Colon (tissue), 2 donors: Measurements from ENCODE around the gene CDK15.
"Not testable (repeated sequence)": the region's sequence is repeated elsewhere in the genome, so short reads cannot be mapped to it uniquely, and the experiment has no call there.

Experiments used
- FAIRE-seq: peaks from 2 replicates; lab custom pipeline; 2012; peaks lifted over from hg19 to GRCh38; lab: Jason Lieb, UNC
- donor health status: control.
- donor health status: control.

CDK15 gene

DNA sequence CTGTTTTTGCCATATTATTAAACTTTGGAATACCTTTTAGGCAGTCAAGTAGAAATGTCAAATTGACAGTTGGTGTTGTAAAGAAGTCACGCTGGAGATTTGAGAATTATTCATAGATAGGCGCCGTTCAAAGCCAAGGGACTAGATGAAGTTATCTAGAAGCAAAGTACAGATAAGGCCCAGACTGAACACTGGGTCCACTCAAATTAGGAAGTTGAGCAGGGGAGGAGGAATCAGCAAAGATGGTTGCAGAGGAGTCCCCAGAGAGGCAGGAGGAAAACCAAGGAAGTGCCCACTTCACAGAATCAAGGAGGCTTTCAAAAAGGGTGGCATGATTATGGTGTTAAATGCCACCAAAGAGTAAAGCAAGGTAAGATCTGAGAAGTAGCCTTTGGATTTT is 16.0 kb upstream of the CDK15 start:
- no peak for FAIRE-seq

DNA sequence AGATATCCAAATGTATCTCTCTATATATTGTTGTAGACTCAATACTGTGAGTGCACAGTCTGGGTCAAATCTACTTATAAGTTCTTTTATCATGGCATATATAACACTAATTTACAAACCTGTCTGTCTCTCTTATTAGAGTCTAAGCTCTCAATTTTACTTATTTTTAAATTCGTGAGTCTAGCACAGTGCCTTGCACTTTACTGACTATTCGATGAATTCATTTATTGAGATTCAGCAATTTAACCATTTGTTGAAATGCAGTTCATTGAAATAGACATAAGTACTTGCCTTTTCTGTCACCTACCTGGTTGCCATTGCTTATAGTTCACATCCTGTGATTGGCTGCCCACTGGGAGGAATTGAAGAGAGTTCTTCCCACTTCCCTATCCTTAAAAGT is 15.3 kb upstream of the CDK15 start:
- no peak for FAIRE-seq

DNA sequence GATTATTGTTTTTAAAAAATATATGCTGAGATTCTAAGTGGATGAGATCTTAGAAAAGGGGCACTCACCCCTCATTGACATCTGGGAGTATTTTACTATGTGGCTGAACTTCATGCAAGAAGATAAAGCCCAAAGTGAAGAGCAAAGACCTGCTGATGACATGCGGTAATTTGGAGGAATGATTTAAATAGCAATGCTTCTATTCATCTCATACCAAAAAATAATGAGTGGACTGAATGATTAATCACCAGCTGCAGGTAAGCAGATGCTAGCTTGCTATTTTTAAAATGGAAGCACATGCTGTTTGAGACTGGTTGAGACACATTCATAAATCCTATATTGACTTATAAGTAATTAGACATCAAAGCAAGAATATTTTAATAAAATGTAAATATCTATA is 12.7 kb upstream of the CDK15 start:
- FAIRE-seq, result no peak

DNA sequence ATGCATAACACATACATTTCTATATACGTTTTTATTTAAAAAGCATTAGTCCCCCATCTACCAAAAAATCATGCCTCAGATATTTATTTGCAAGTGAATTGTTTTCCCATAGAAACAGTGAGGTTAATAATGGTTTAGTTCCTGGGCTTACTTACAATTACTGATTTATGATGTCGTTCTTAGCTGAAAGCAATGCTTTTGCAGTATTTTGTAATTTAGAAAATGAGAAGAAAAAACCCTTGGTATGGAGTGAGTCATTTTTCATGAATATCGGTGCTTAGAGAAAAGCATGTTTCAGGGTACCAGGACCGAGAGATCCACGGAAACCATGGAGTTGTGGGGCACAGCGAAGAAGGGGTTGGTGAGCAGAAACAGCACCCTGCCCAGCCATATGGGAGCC is 12.0 kb upstream of the CDK15 start:
- no peak for FAIRE-seq

DNA sequence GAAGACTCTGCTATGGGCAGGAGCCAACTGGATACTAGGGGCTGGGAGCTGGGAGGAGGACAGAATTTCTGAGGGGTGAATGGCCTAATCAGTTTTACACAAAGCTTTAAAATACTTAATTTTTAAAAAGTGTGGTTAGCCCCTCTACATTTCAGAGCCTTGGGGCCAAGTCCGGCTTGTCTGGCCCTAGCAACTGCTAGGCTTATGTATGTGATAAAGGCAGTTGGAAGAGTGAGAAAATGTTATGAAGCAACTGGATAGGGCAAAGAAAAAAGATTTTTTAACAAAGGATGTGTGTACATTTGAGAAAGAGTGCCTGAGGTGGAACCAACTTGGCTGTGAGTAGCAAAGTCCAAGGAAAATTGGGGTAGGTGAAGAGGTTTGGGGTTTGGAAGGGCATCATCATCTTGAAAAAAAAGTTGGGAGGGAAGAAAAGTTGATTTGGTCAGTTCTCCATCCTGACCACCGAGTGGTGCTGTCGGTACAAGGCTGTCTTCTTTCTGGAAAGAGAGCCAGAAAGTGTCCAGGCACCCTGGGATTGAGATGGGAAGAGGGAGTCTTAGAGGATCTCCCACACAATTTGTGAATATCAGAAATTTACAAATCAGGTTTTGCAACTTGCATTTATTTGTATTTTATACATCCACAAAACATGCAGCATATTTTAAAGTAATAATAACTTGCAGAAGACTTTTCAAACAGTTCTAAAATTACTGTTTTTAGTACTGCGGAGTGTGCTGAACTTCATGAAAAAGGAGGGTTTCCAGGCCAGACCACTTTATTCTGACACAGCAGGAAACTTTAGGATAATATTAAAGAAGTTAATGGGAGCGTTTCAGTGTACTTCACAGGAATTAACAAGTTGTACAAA is 10.5 kb upstream of the CDK15 start:
- no peak for FAIRE-seq

GRCh38 chr2:201796478-201796865 is 9.9 kb upstream of the CDK15 start:
- no peak for FAIRE-seq

GRCh38 chr2:201797175-201797840 is 9.0 kb upstream of the CDK15 start:
- no peak for FAIRE-seq

DNA sequence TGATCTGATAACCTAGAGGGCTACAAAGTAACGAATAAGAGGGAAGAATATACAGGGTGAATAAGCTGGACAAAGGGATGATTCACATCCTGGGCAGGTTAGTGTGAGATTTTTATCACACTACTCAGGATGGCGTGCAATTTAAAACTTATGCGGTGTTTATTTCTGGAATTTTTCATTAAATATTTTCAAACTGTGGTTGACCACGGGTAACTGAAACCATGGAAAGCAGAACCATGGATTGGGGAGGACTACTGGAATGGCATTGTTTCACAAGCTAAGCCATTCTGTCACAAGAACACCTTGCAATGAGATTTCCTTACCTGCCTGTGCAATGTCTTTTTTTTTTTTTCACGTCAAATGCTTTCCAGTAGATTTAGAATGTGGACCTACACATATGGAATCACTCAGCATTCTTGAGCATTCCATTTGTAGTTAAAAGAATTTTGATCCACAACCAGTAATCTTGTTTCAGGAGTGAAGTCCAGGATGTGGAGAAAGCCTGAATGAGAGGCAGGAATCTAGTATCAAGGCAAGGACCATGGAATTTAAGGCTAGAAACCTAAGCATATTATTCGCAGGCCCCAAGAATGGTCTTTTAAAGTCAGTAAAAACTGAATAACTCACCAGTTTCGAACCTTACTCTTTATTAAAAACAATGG is 8.0 kb upstream of the CDK15 start:
- no peak for FAIRE-seq

DNA sequence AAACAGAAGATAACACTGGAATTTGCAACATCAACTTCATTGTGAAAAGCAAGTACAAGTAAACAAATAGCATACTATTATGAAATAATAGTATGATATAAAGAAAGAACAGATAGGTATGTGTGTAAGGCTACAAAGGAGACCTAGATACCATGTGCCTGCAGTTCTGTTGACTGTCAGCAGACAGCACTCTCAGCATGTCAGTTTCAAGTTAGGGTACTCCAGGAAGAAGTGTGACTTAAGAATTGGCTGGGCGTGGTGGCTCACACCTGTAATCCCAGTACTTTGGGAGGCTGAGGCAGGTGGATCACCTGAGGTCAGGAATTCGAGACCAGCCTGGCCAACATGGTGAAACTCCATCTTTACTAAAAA is 7.4 kb upstream of the CDK15 start:
- FAIRE-seq, result not testable (repeated sequence)

DNA sequence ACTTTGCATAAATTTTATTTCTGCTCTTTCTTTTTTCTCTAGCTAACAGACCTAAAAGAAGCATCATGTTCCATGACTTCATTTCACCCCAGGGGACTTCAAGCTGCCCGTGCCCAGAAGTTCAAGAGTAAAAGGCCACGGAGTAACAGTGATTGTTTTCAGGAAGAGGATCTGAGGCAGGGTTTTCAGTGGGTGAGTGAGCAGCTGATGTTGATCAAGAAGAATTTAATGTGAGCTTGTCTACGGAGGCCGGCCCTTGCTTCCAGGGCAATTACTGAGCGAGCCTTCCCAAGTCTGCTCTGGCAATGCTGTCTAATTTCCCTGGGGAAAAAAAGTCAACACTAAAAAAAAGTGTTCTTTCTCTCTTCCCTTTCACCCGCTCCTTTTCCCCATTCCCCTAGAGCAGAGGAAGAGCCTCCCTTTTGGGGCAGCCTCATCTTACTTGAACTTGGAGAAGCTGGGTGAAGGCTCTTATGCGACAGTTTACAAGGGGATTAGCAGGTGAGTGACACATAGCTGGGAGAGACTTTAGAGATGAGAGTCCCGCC is 1.2 kb downstream of the CDK15 start:
- no peak for FAIRE-seq

DNA sequence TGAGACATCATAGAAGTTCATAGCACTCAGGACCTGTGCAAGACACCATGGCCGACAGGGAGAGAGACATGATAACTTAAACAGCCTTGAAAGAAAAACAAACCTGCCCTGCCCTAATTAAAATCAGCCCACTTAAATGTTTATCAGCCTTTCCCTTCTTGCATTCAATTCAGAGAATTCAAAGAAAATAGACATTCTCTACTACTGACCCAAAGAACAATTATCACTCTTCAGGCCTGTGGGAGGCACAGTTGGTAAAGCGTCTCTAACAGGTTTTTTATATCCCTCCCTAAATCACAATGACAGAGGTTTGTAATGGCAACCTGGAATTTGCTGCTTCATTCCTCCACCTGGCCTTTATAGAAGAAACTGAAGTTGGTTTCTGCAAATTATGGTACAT is 1.7 kb downstream of the CDK15 start:
- FAIRE-seq, result no peak

DNA sequence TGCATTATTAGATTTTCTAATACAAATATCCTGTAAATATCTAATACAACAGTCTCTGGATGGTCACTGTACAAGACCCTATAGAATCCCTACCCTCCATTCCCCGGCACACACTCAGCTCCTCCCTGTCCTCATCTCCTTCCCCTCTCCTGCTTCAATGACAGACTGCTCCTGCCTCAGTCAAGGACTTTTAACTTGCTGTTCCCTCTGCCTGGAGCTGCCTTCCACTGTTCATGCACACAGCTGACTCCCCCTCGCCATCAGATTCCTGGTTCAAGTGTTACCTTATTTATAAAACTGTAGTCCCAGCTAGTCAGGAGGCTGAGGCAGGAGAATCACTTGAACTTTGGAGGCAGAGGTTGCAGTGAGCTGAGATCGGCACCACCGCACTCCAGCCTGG is 3.3 kb downstream of the CDK15 start:
- FAIRE-seq, result no peak

DNA sequence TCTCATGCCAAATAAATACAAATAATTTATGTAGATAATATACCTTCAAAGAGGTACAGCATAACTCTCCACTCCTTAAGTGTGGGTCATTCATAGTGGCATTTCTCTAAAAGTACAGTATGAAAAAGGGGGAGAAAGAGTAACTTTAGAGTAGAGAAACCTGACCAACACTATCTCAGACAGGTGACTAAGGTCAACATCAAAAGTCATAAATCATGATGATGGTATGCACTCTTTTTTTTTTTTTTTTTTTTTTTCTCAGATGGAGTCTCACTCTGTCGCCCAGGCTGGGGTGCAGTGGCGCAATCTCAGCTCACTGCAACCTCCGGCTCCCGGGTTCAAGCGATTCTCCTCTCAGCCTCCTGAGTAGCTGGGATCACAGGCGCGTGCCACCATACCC is 4.3 kb downstream of the CDK15 start:
- FAIRE-seq, result not testable (repeated sequence)

GRCh38 chr2:201813996-201814760 is 7.8 kb downstream of the CDK15 start:
- no peak for FAIRE-seq

DNA sequence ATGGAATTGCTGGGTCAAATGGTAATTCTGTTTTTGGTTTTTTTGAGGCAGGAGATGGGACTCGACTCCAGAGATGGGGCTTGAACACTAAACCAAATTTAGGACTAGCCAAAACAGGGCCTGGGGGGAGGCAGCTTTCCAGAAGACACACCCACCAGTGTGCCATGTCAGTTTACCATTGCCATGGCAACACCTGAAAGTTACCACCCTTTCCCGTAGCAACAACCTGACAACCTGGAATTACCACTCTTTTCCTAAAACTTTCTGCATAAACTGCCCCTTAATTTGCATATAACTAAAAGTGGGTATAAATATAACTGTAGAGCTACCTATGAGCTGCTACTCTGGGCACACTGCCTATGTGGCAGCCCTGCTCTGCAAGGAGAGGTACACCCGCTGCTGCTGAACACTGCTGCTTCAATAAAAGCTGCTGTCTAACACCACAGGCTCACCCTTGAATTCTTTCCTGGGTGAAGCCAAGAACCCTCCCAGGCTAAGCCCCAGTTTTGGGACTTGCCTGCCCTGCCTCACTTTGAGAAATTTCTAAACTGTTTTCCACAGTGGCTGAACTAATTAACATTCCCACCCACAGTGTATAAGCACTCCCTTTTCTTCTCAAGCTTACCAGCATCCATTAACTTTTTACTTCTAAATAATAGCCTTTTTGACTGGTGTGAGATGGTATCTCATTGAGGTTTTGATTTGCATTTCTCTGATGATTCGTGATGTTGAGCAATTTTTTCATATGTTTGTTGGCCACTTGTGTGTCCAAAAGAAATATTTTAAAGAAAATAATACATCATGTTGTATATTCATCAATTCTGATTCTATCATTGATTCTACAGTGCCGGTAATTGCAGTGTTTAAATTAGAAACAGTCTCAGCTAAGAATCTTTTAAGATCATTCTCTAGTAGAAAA is 10.6 kb downstream of the CDK15 start:
- FAIRE-seq, result no peak

GRCh38 chr2:201820383-201821007 is 14.2 kb downstream of the CDK15 start:
- no peak for FAIRE-seq

GRCh38 chr2:201821080-201821479 is 14.7 kb downstream of the CDK15 start:
- FAIRE-seq, result no peak

DNA sequence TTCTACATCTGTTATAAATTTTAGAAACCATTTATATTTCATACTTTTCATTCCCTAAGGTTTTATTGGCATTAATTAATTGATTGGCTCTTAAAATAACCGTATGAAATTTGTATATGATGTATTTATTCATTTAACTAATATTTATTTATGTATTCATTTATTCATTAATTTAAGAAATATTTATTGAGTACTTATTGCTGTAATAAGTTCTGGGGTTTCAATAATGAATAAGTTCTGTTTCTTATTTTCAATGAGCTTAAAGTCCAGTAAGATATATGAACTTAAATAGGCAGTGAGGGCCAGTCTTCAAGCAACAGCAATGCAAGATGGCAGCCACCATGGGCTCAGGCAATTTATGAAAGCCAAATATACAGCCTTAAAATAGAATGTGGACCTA is 17.9 kb downstream of the CDK15 start:
- no peak for FAIRE-seq

- FAIRE-seq, result no peak
Measured at GRCh38 chr2:201827621-201828020, 21.3 kb downstream of the CDK15 start.

GRCh38 chr2:201828220-201828619 is 21.9 kb downstream of the CDK15 start:
- FAIRE-seq, result no peak

- no peak for FAIRE-seq
Measured at GRCh38 chr2:201830666-201831065, 24.3 kb downstream of the CDK15 start.
